ENCODE results near the gene ATP8B4.

DNA sequence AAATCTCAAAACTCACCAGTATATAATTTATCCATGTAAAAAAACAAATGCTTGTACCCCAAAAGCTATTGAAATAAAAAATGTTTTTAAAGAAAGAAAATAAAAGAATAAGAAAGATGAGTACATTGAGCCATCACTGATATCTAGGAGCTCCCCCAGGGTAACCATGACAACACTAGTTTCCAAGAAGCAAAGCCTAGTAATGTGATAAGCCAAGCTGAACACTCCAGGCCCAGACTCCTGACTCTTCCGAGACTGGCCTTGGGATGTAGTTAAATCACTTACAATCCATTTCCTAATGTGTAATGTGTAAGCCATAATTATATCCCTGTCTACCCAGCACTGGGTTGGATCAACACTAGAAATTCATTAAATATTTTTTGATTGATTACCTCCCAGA, 21.1 kb upstream of the ATP8B4 start:
- TF ChIP-seq SUZ12 (IDR thresholded peaks at IDR 0.05) (no peak), BHLHE40 (IDR thresholded peaks at IDR 0.05; ENCODE audit: borderline replicate concordance) (no peak), SP1 (IDR thresholded peaks at IDR 0.05) (no peak), HDGF (IDR thresholded peaks at IDR 0.05; ENCODE audit: borderline replicate concordance) (no peak), ARNT (IDR thresholded peaks at IDR 0.05) (no peak), LEF1 (IDR thresholded peaks at IDR 0.05; ENCODE audit: borderline replicate concordance) (no peak), FOXA1 (IDR thresholded peaks at IDR 0.05) (no peak)

Data from HEK293T (cell line).